SK-N-SH (cell line): ENCODE results near the gene ZNF282. TPM values are rescaled to one million over a fixed set of nuclear protein-coding genes. Genes with fewer than 3 reads are reported as not detected.

Experiments used
- CTCF ChIA-PET: fragments of 300-600, 350-600 bp; formaldehyde crosslinking; extraction: SDS; loops from one replicate; lab custom pipeline; 2021; lab: Yijun Ruan, JAX
- POLR2A ChIA-PET: fragments of 350-600 bp; sonication (Branson Sonifier 250); formaldehyde crosslinking; extraction: SDS; loops from one replicate; lab custom pipeline; 2020; ENCODE audit warnings: antibody characterized with exemption, inconsistent platforms; lab: Yijun Ruan, JAX
- DNase-seq: peaks from one replicate; pipeline ENCODE4 v3.0.0; 2012
- H2AFZ ChIP-seq: fragments of 200-600 bp; sonication (generic); 2 replicates; pipeline ENCODE4 v1.8.1; 2016; ENCODE audit warnings: antibody characterized with exemption, mild to moderate bottlenecking, low read depth
- H3F3A ChIP-seq: fragments of 200-600 bp; sonication (generic); replicated peaks from 2 replicates; pipeline ENCODE3; 2016; ENCODE audit warnings: antibody characterized with exemption, mild to moderate bottlenecking; ENCODE audit not compliant: insufficient read depth
- H3K27ac ChIP-seq, 2 experiments: fragments of 200-500 bp in 1 of 2; fragments of 200-600 bp in 1 of 2; sonication (Bioruptor generic) in 1 of 2; sonication (generic), shearing (Covaris generic) in 1 of 2; 2 replicates each; pipeline versions ENCODE4 v1.5.1 to v1.6.1; 2014 to 2016; ENCODE audit warnings: low read depth in 2 of 2, inconsistent platforms in 1 of 2, low read length in 1 of 2, mild to moderate bottlenecking in 1 of 2, mixed read lengths in 1 of 2
- H3K27me3 ChIP-seq: fragments of 200-600 bp; sonication (generic), shearing (Covaris generic); 2 replicates; pipeline ENCODE4 v1.6.1; 2016; ENCODE audit warnings: mixed run types; ENCODE audit not compliant: insufficient read depth
- H3K36me3 ChIP-seq, 2 experiments: fragments of 200-500 bp in 1 of 2; fragments of 200-600 bp in 1 of 2; sonication (Bioruptor generic) in 1 of 2; sonication (generic) in 1 of 2; replicated peaks in 1 of 2; 2 replicates each; pipeline versions ENCODE3 to v1.5.1; 2014 to 2016; ENCODE audit warnings: low read length in 1 of 2, mild to moderate bottlenecking in 1 of 2; ENCODE audit not compliant: insufficient read depth in 2 of 2, control insufficient read depth in 1 of 2
- H3K4me1 ChIP-seq, 2 experiments: fragments of 200-500 bp in 1 of 2; fragments of 200-600 bp in 1 of 2; sonication (Bioruptor generic) in 1 of 2; sonication (generic), shearing (Covaris generic) in 1 of 2; 2 replicates each; pipeline versions ENCODE4 v1.5.1 to v1.6.1; 2014 to 2016; ENCODE audit warnings: low read depth in 1 of 2, low read length in 1 of 2, mixed run types in 1 of 2; ENCODE audit not compliant: insufficient read depth in 2 of 2, control insufficient read depth in 1 of 2
- H3K4me2 ChIP-seq: fragments of 200-600 bp; sonication (generic), shearing (Covaris generic); 2 replicates; pipeline ENCODE4 v1.6.1; 2017; ENCODE audit warnings: mixed run types
- H3K4me3 ChIP-seq, 2 experiments: fragments of 200-500 bp in 1 of 2; fragments of 200-600 bp in 1 of 2; sonication (Bioruptor generic) in 1 of 2; sonication (generic), shearing (Covaris generic) in 1 of 2; 2 replicates each; pipeline versions ENCODE4 v1.5.1 to v1.8.1; 2014 to 2016; ENCODE audit warnings: low read depth in 2 of 2, inconsistent platforms in 1 of 2, low read length in 1 of 2, mild to moderate bottlenecking in 1 of 2, mixed read lengths in 1 of 2, moderate library complexity in 1 of 2
- H3K79me2 ChIP-seq: fragments of 200-600 bp; sonication (generic); 2 replicates; pipeline ENCODE4 v1.8.1; 2017; ENCODE audit warnings: mild to moderate bottlenecking; ENCODE audit not compliant: insufficient read depth
- H3K9ac ChIP-seq: fragments of 200-600 bp; sonication (generic); 2 replicates; pipeline ENCODE4 v1.6.1; 2017; ENCODE audit warnings: mixed run types
- H3K9me2 ChIP-seq: fragments of 200-600 bp; sonication (generic); 2 replicates; pipeline ENCODE4 v1.6.1; 2017; ENCODE audit warnings: mixed run types
- H3K9me3 ChIP-seq: fragments of 200-600 bp; sonication (generic); 2 replicates; pipeline ENCODE4 v1.6.1; 2017; ENCODE audit warnings: mixed run types, mild to moderate bottlenecking, moderate library complexity
- H4K20me1 ChIP-seq: fragments of 200-600 bp; sonication (generic); 2 replicates; pipeline ENCODE4 v1.6.1; 2017; ENCODE audit warnings: mild to moderate bottlenecking, mixed run types; ENCODE audit not compliant: insufficient read depth
- EZH2phosphoT487 ChIP-seq: fragments of 200-600 bp; sonication (generic); IDR thresholded peaks from 2 replicates; pipeline ENCODE4 v1.6.1; 2017; ENCODE audit warnings: low read depth, mixed run types, mild to moderate bottlenecking, antibody characterized with exemption, moderate library complexity, borderline replicate concordance
- FOSL2 ChIP-seq: IDR thresholded peaks from 2 replicates; pipeline ENCODE4 v1.4.0; 2012; ENCODE audit warnings: low read depth, mild to moderate bottlenecking, moderate library complexity, borderline replicate concordance
- FOXJ3 ChIP-seq: sonication (generic); formaldehyde crosslinking; IDR thresholded peaks from 2 replicates; pipeline ENCODE4 v1.5.1; 2020; ENCODE audit warnings: mild to moderate bottlenecking, missing genetic modification reagents
- FOXM1 ChIP-seq: IDR thresholded peaks from 2 replicates; pipeline ENCODE4 v1.4.0; 2012; ENCODE audit warnings: low read depth, mild to moderate bottlenecking
- GABPA ChIP-seq: IDR thresholded peaks from 2 replicates; pipeline ENCODE4 v1.4.0; 2012; ENCODE audit warnings: low read depth, mild to moderate bottlenecking
- GATA2 ChIP-seq: sonication (generic); formaldehyde crosslinking; IDR thresholded peaks from 2 replicates; pipeline ENCODE4 v1.5.0; 2020; ENCODE audit warnings: mild to moderate bottlenecking, missing genetic modification reagents
- JUND ChIP-seq: IDR thresholded peaks from 2 replicates; pipeline ENCODE4 v1.4.0; 2012
- MEF2A ChIP-seq: IDR thresholded peaks from 2 replicates; pipeline ENCODE4 v1.4.0; 2012; ENCODE audit warnings: low read depth, borderline replicate concordance
- MXI1 ChIP-seq: IDR thresholded peaks from 2 replicates; pipeline ENCODE4 v1.6.1; 2012; ENCODE audit warnings: mild to moderate bottlenecking, low read depth, low read length, improper control_type of control experiment
- NRF1 ChIP-seq: IDR thresholded peaks from 2 replicates; pipeline ENCODE4 v1.6.1; 2012; ENCODE audit warnings: low read depth, mild to moderate bottlenecking, low read length
- PBX3 ChIP-seq: IDR thresholded peaks from 2 replicates; pipeline ENCODE4; 2012
- POLR2AphosphoS5 ChIP-seq: IDR thresholded peaks from 2 replicates; pipeline ENCODE4 v1.6.1; 2012; ENCODE audit warnings: low read depth, low read length
- RCOR1 ChIP-seq: fragments of 150-350 bp; IDR thresholded peaks from 2 replicates; pipeline ENCODE4 v1.6.1; 2017; ENCODE audit warnings: antibody characterized with exemption, low read length
- RXRA ChIP-seq: IDR thresholded peaks from 2 replicates; pipeline ENCODE4 v1.4.0; 2012; ENCODE audit warnings: low read depth, mild to moderate bottlenecking, borderline replicate concordance
- SIN3A ChIP-seq: IDR thresholded peaks from 2 replicates; pipeline ENCODE4 v1.6.1; 2012; ENCODE audit warnings: low read depth, mild to moderate bottlenecking, low read length, moderate library complexity, borderline replicate concordance
- SMC3 ChIP-seq: IDR thresholded peaks from 2 replicates; pipeline ENCODE4 v1.6.1; 2012; ENCODE audit warnings: low read depth, low read length, improper control_type of control experiment
- TAF1 ChIP-seq: IDR thresholded peaks from 2 replicates; pipeline ENCODE4 v1.6.1; 2012; ENCODE audit warnings: low read depth, mild to moderate bottlenecking, low read length, moderate library complexity, borderline replicate concordance
- TCF12 ChIP-seq: IDR thresholded peaks from 2 replicates; pipeline ENCODE4 v1.4.0; 2012
- TEAD4 ChIP-seq: IDR thresholded peaks from 2 replicates; pipeline ENCODE4 v1.4.0; 2012; ENCODE audit warnings: mild to moderate bottlenecking, borderline replicate concordance; ENCODE audit not compliant: insufficient read depth
- USF2 ChIP-seq: fragments of 150-350 bp; IDR thresholded peaks from 2 replicates; pipeline ENCODE4 v1.6.1; 2017; ENCODE audit warnings: antibody characterized with exemption, low read length, low read depth, borderline replicate concordance
- YY1 ChIP-seq: IDR thresholded peaks from 2 replicates; pipeline ENCODE4 v1.4.0; 2012; ENCODE audit warnings: low read depth, mild to moderate bottlenecking
- WGBS: methylation state at CpG from one replicate; pipeline ENCODE4 v1.1.6; 2017; ENCODE audit warnings: low lambda C conversion rate; 5-methylcytosine and 5-hydroxymethylcytosine counted together
- polyA plus RNA-seq, 3 experiments: library from polyadenylated mRNA; depleted of rRNA; stranded (reverse); fragments of >200 nt; gene quantifications; 2 replicates each; pipeline ENCODE4 v1.2.3, GENCODE V29; 2012
- TF ChIP-seq, protein P1 (sequence below): IDR thresholded peaks from 2 replicates; pipeline ENCODE4 v1.4.0; 2012; ENCODE audit warnings: low read depth
- TF ChIP-seq, protein P2 (sequence below): IDR thresholded peaks from 2 replicates; pipeline ENCODE4 v1.4.0; 2012; ENCODE audit warnings: low read depth, borderline replicate concordance
- TF ChIP-seq, protein P3 (sequence below): IDR thresholded peaks from 2 replicates; pipeline ENCODE4 v1.6.1; 2012; ENCODE audit warnings: mild to moderate bottlenecking, low read depth, low read length, moderate library complexity

ZNF282 gene
- polyA plus RNA-seq, 1 of the 3 experiments (the other 2 are of a cell fraction) = 17.9 TPM

- TF ChIP-seq FOSL2 (no peak), MXI1 (peak; percentile 93), FOXM1 (no peak), FOXJ3 (CRISPR knock-in tag) (no peak), JUND (no peak), TCF12 (no peak), POLR2AphosphoS5 (no peak; the same call in 1 of the 2 replicates), YY1 (no peak), RXRA (no peak; the same call in 1 of the 2 replicates), EZH2phosphoT487 (no peak), SIN3A (peak; percentile 61; the same call in 1 of the 2 replicates), USF2 (0 out of 2 replicates have a peak, but pooled peaks have one; percentile 25)
- TF ChIP-seq, protein P1, sequence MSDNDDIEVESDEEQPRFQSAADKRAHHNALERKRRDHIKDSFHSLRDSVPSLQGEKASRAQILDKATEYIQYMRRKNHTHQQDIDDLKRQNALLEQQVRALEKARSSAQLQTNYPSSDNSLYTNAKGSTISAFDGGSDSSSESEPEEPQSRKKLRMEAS = peak; percentile 99
Observed at GRCh38 chr7:149261829-149262617, 66.7 kb downstream of the ZNF282 start, which contains the start of gene ZNF783 (continued).

DNA sequence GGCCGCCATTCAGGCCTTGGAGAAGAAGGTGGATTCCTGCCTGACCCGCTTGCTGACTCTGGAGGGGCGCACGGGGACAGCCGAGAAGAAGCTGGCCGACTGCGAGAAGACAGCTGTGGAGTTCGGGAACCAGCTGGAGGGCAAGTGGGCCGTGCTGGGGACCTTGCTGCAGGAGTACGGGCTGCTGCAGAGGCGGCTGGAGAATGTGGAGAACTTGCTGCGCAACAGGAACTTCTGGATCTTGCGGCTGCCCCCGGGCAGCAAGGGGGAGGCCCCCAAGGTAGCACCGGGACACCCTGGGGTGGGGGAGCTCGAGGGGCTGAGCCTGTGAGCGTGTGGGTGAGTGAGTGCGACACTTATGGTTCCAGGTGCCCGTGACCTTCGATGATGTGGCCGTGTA, 71.1 kb downstream of the ZNF282 start:
- Histone ChIP-seq H3K9me3 (no peaks in the 10 kb centered on the region), H2AFZ (no peak overlapping the region), H3K4me1 (peaks cover 0 to 9% of the 10 kb centered on the region in 2 experiments; a peak in 2 of 4 replicates), H3F3A (peaks cover 8% of the 10 kb centered on the region), H3K9ac (no peak overlapping the region), H3K9me2 (no peaks in the 10 kb centered on the region), H4K20me1 (no peaks in the 10 kb centered on the region), H3K27me3 (no peaks in the 10 kb centered on the region), H3K27ac (no peak overlapping the region), H3K4me2 (no peak overlapping the region), H3K4me3 (no peak overlapping the region), H3K36me3 (peaks cover 8 to 25% of the 10 kb centered on the region in 2 experiments), H3K79me2 (peaks cover 16% of the 10 kb centered on the region; the same call in 1 of the 2 replicates)
- TF ChIP-seq JUND (no peak), FOXJ3 (CRISPR knock-in tag) (no peak), RCOR1 (no peak), TEAD4 (no peak), TAF1 (no peak), POLR2AphosphoS5 (no peak), GATA2 (CRISPR knock-in tag) (no peak), PBX3 (no peak), MEF2A (no peak), SMC3 (no peak), FOXM1 (no peak), TCF12 (no peak), NRF1 (no peak), GABPA (no peak), EZH2phosphoT487 (no peak)
- TF ChIP-seq, protein P2, sequence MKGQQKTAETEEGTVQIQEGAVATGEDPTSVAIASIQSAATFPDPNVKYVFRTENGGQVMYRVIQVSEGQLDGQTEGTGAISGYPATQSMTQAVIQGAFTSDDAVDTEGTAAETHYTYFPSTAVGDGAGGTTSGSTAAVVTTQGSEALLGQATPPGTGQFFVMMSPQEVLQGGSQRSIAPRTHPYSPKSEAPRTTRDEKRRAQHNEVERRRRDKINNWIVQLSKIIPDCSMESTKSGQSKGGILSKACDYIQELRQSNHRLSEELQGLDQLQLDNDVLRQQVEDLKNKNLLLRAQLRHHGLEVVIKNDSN = no peak
- TF ChIP-seq, protein P3, sequence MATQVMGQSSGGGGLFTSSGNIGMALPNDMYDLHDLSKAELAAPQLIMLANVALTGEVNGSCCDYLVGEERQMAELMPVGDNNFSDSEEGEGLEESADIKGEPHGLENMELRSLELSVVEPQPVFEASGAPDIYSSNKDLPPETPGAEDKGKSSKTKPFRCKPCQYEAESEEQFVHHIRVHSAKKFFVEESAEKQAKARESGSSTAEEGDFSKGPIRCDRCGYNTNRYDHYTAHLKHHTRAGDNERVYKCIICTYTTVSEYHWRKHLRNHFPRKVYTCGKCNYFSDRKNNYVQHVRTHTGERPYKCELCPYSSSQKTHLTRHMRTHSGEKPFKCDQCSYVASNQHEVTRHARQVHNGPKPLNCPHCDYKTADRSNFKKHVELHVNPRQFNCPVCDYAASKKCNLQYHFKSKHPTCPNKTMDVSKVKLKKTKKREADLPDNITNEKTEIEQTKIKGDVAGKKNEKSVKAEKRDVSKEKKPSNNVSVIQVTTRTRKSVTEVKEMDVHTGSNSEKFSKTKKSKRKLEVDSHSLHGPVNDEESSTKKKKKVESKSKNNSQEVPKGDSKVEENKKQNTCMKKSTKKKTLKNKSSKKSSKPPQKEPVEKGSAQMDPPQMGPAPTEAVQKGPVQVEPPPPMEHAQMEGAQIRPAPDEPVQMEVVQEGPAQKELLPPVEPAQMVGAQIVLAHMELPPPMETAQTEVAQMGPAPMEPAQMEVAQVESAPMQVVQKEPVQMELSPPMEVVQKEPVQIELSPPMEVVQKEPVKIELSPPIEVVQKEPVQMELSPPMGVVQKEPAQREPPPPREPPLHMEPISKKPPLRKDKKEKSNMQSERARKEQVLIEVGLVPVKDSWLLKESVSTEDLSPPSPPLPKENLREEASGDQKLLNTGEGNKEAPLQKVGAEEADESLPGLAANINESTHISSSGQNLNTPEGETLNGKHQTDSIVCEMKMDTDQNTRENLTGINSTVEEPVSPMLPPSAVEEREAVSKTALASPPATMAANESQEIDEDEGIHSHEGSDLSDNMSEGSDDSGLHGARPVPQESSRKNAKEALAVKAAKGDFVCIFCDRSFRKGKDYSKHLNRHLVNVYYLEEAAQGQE = no peak
- DNase-seq = no peak
- CTCF ChIA-PET = interaction anchor here (0.6 to 2.1 kb wide), 2 partner anchors 9 to 279 kb away, joined by 3 to 7 read pairs; no protein-coding TSS in a partner anchor
- POLR2A ChIA-PET = interaction anchor here (0.6 kb wide), 1 partner anchor 71 kb away, joined by 3 read pairs; no protein-coding TSS in a partner anchor
- 88% methylated on average over 20 of the region's 21 CpGs for WGBS
